ENCODE results near the gene PICALM. TPM values are rescaled to one million over a fixed set of nuclear protein-coding genes. Genes with fewer than 3 reads are reported as not detected.
A peak's percentile ranks its signal among the peaks of the same experiment; 100 is the strongest.

PICALM gene
- total and polyA plus RNA-seq, 2 of the 13 experiments (the other 11 are each of a cell fraction or from before 2014, with no cell fraction given), result 97.6 to 154 TPM

GRCh38 chr11:85923455-85923854 is 145.4 kb downstream of the PICALM start (continued):
- TF ChIP-seq NR2F6 (IDR thresholded peaks at IDR 0.05) (peak; percentile 95), NR2F6 (CRISPR knock-in tag; IDR thresholded peaks at IDR 0.05) (peak; percentile 95), TCF7 (IDR thresholded peaks at IDR 0.05; ENCODE audit: low read depth) (peak; percentile 58), MLLT10 (CRISPR knock-in tag; IDR thresholded peaks at IDR 0.05) (no peak), WIZ (CRISPR knock-in tag; IDR thresholded peaks at IDR 0.05) (no peak), HIVEP1 (CRISPR knock-in tag; IDR thresholded peaks at IDR 0.05) (no peak), ZNF441 (CRISPR knock-in tag; IDR thresholded peaks at IDR 0.05; ENCODE audit: borderline replicate concordance) (peak; percentile 37; the same call in 1 of the 2 replicates), ARID2 (CRISPR knock-in tag; IDR thresholded peaks at IDR 0.05; ENCODE audit: borderline replicate concordance) (no peak), NFATC3 (CRISPR knock-in tag; IDR thresholded peaks at IDR 0.05) (no peak), ZNF792 (CRISPR knock-in tag; IDR thresholded peaks at IDR 0.05) (peak; percentile 34; the same call in 1 of the 2 replicates), ISL2 (CRISPR knock-in tag; IDR thresholded peaks at IDR 0.05) (peak; percentile 87), ZNF660 (CRISPR knock-in tag; IDR thresholded peaks at IDR 0.05; ENCODE audit: borderline replicate concordance, low read depth) (no peak), REL (CRISPR knock-in tag; conservative IDR thresholded peaks at IDR 0.05) (no peak), ZNF12 (CRISPR knock-in tag; IDR thresholded peaks at IDR 0.05) (no peak), DMAP1 (CRISPR knock-in tag; IDR thresholded peaks at IDR 0.05) (0 out of 2 replicates have a peak, but pooled peaks have one; percentile 39), ZNF616 (CRISPR knock-in tag; IDR thresholded peaks at IDR 0.05; ENCODE audit: low read depth) (no peak), CBX5 (CRISPR knock-in tag; IDR thresholded peaks at IDR 0.05; ENCODE audit: borderline replicate concordance) (no peak), ZNF614 (CRISPR knock-in tag; IDR thresholded peaks at IDR 0.05; ENCODE audit: borderline replicate concordance) (0 out of 2 replicates have a peak, but pooled peaks have one; percentile 41), NFKBIZ (CRISPR knock-in tag; IDR thresholded peaks at IDR 0.05) (no peak), ZNF589 (CRISPR knock-in tag; conservative IDR thresholded peaks at IDR 0.05) (no peak), DMTF1 (CRISPR knock-in tag; IDR thresholded peaks at IDR 0.05) (no peak), ZFP62 (CRISPR knock-in tag; IDR thresholded peaks at IDR 0.05) (no peak), HNF4G (IDR thresholded peaks at IDR 0.05; ENCODE audit: borderline replicate concordance, low read depth, low read length) (0 out of 2 replicates have a peak, but pooled peaks have one; percentile 16), HNF4G (CRISPR knock-in tag; IDR thresholded peaks at IDR 0.05; ENCODE audit: borderline replicate concordance, low read depth) (no peak), ZNF180 (CRISPR knock-in tag; IDR thresholded peaks at IDR 0.05; ENCODE audit: borderline replicate concordance, low read depth) (no peak)
- TF ChIP-seq, protein P1, sequence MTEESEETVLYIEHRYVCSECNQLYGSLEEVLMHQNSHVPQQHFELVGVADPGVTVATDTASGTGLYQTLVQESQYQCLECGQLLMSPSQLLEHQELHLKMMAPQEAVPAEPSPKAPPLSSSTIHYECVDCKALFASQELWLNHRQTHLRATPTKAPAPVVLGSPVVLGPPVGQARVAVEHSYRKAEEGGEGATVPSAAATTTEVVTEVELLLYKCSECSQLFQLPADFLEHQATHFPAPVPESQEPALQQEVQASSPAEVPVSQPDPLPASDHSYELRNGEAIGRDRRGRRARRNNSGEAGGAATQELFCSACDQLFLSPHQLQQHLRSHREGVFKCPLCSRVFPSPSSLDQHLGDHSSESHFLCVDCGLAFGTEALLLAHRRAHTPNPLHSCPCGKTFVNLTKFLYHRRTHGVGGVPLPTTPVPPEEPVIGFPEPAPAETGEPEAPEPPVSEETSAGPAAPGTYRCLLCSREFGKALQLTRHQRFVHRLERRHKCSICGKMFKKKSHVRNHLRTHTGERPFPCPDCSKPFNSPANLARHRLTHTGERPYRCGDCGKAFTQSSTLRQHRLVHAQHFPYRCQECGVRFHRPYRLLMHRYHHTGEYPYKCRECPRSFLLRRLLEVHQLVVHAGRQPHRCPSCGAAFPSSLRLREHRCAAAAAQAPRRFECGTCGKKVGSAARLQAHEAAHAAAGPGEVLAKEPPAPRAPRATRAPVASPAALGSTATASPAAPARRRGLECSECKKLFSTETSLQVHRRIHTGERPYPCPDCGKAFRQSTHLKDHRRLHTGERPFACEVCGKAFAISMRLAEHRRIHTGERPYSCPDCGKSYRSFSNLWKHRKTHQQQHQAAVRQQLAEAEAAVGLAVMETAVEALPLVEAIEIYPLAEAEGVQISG (CRISPR knock-in tag; IDR thresholded peaks at IDR 0.05), result no peak
- TF ChIP-seq, protein P2, sequence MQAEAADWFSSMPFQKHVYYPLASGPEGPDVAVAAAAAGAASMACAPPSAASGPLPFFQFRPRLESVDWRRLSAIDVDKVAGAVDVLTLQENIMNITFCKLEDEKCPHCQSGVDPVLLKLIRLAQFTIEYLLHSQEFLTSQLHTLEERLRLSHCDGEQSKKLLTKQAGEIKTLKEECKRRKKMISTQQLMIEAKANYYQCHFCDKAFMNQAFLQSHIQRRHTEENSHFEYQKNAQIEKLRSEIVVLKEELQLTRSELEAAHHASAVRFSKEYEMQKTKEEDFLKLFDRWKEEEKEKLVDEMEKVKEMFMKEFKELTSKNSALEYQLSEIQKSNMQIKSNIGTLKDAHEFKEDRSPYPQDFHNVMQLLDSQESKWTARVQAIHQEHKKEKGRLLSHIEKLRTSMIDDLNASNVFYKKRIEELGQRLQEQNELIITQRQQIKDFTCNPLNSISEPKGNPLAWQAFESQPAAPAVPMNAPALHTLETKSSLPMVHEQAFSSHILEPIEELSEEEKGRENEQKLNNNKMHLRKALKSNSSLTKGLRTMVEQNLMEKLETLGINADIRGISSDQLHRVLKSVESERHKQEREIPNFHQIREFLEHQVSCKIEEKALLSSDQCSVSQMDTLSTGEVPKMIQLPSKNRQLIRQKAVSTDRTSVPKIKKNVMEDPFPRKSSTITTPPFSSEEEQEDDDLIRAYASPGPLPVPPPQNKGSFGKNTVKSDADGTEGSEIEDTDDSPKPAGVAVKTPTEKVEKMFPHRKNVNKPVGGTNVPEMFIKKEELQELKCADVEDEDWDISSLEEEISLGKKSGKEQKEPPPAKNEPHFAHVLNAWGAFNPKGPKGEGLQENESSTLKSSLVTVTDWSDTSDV (CRISPR knock-in tag; IDR thresholded peaks at IDR 0.05), result no peak
